ENCODE measurements around the gene RAB11FIP5.
A peak's percentile ranks its signal among the peaks of the same experiment; 100 is the strongest.

Gene RAB11FIP5

DNA sequence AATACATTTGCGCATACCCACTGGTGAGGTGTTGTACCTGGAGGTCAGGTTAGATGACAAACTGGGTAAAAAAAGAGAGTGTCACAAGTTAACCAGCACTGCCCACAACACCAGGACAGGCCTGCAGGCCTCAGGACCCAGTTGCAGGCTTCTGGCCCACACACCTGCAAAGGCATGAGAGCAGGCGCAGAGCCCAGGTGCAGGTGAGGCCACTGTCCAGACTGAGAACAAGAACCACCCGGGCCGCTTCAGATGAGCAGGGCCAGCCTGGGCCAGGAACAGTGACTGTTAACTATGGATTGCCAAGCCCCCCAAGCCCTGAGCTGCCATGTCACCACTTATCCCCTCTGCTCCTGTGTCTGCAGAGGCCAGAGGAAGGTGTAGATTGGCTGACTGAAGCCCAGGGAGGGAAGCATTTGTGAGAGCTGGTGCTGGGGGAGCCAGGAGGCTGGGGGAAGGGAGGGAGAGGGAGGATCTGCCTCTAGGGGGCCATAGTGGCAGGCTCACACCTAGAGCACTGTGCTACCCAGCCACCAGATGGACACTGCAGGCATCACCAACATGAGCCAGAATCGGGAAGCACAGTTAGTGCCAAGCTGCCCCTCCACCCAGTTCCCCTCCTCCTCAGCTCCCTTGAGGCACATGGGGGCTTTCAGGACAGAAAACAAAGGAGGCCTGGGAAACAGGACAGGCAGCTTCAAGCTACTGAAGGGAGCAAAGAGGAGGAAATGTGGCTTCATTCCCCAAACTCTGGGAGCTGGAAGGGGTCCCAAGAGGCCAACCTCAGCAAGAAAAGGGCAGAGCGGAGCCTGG is 76.6 kb downstream of the RAB11FIP5 start:
- TF ChIP-seq, protein P1, sequence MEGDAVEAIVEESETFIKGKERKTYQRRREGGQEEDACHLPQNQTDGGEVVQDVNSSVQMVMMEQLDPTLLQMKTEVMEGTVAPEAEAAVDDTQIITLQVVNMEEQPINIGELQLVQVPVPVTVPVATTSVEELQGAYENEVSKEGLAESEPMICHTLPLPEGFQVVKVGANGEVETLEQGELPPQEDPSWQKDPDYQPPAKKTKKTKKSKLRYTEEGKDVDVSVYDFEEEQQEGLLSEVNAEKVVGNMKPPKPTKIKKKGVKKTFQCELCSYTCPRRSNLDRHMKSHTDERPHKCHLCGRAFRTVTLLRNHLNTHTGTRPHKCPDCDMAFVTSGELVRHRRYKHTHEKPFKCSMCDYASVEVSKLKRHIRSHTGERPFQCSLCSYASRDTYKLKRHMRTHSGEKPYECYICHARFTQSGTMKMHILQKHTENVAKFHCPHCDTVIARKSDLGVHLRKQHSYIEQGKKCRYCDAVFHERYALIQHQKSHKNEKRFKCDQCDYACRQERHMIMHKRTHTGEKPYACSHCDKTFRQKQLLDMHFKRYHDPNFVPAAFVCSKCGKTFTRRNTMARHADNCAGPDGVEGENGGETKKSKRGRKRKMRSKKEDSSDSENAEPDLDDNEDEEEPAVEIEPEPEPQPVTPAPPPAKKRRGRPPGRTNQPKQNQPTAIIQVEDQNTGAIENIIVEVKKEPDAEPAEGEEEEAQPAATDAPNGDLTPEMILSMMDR (IDR thresholded peaks at IDR 0.05) = no peak
- Mint-ChIP-seq H3K4me1 (peaks cover 9% of the 10 kb centered on the region), H3K27me3 (ENCODE audit: low read depth, poor library complexity) (peaks cover 4% of the 10 kb centered on the region), H3K9me3 (no peaks in the 10 kb centered on the region), H3K36me3 (ENCODE audit: low read depth) (peaks cover 5% of the 10 kb centered on the region), H3K27ac (no peak overlapping the region), H3K4me3 (no peak overlapping the region)
- no peak for DNase-seq

DNA sequence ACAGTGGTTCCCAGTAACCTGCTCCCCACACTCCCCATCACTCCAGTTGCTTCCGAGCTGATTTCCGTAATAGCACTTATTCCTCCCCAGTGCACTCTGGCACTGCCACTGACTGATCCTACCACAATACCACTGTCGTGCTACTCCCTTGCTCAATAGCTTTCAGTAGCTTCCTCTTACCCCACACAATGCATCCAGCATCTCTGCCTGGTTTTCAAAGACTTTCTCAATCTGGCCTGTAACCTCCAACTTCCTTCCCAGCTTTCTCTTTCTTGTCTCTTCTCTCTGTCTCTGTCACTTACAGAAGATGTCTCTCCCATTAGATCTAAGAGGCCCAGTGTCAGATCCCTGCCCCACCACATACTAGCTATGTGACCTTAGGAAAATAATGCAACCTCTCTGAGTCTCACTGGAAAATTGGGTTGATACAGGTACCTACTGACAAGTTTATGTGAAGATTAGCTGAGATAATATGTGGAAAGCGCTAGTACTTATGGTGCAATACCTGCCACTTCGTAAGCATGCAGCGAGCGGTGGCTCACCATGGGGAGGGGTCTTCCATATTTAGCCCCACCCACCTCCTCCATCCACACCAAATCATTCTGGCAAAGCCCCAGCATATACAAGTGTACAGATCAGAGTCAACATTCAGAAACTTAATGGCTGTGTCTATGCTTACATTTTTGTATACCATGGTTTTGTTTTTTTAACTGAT is 77.9 kb downstream of the RAB11FIP5 start:
- peaks cover 6% of the 10 kb centered on the region for H3K27me3 Mint-ChIP-seq (ENCODE audit: low read depth, poor library complexity)
- no peak for DNase-seq
- H3K27ac Mint-ChIP-seq = peak overlapping the region; percentile 87
- TF ChIP-seq, protein P1 (IDR thresholded peaks at IDR 0.05) = no peak
- H3K4me3 Mint-ChIP-seq = no peak overlapping the region
- peaks cover 18% of the 10 kb centered on the region for H3K4me1 Mint-ChIP-seq
- no peaks in the 10 kb centered on the region for H3K9me3 Mint-ChIP-seq
- peaks cover 5% of the 10 kb centered on the region for H3K36me3 Mint-ChIP-seq (ENCODE audit: low read depth)

DNA sequence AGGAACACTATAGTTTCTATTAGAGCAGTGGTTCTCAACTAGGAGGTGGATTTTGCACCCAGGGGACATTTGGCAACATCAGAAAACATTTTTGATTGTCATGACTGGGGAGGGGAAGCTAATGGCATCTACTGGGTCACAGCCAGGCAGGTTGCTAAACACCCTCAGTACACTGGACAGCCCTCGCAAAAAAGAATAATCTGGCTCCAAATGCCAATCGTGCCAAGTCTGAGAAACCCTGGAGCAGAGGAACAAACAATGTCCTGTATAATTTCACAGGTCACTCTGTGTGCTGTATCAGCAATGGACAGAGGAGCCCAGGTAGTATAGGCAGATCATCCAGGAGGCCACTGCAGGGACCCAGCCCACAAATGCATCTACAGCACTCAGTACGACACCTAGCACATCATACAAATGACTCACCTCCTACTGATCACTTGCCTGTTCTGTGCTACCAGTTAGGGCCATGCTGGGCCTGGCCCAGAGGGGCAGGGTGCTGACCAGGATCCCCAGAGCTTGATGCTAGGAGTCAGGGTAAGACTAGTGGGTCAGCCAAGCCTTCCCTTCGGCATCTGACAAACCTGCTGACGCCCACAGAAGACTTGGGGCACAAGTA is 78.9 kb downstream of the RAB11FIP5 start:
- Mint-ChIP-seq H3K4me1 (peaks cover 24% of the 10 kb centered on the region), H3K27ac (no peak overlapping the region), H3K36me3 (ENCODE audit: low read depth) (no peaks in the 10 kb centered on the region), H3K4me3 (no peak overlapping the region), H3K27me3 (ENCODE audit: low read depth, poor library complexity) (peaks cover 3% of the 10 kb centered on the region), H3K9me3 (no peaks in the 10 kb centered on the region)
- TF ChIP-seq, protein P1 (IDR thresholded peaks at IDR 0.05) = no peak
- no peak for DNase-seq

DNA sequence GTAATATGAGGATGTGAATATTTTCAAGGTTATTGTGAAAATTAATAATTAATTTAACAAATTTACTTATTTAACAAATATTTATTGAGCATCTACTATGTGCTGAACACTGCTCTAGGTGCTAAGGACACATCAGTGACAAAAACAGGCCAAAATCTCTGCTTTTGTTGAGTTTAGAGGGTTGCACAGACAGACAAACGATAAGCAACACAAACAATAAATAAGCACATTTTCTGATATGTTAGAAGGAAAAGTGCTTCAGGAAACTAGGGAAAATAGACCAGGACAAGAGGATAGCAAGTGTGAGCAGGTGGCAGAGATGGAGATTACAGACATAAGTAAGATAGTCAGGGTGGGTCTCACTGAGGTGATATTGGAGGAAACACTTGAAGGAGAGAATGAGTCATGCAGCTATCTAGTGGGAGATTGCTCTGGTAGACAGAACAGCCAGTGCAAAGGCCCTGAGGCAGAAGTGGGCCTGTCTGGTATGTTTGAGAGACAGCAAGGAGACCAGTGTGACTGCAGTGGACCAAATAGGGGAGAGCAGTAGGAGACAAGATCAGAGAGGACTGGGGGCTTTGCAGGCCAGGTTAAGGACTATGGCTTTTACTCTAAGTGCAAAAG is 79.5 kb downstream of the RAB11FIP5 start:
- H3K27me3 Mint-ChIP-seq (ENCODE audit: low read depth, poor library complexity) = peaks cover 3% of the 10 kb centered on the region
- peaks cover 30% of the 10 kb centered on the region for H3K4me1 Mint-ChIP-seq
- no peak overlapping the region for H3K4me3 Mint-ChIP-seq
- no peaks in the 10 kb centered on the region for H3K36me3 Mint-ChIP-seq (ENCODE audit: low read depth)
- TF ChIP-seq, protein P1 (IDR thresholded peaks at IDR 0.05) = no peak
- DNase-seq = no peak
- no peak overlapping the region for H3K27ac Mint-ChIP-seq
- no peaks in the 10 kb centered on the region for H3K9me3 Mint-ChIP-seq

DNA sequence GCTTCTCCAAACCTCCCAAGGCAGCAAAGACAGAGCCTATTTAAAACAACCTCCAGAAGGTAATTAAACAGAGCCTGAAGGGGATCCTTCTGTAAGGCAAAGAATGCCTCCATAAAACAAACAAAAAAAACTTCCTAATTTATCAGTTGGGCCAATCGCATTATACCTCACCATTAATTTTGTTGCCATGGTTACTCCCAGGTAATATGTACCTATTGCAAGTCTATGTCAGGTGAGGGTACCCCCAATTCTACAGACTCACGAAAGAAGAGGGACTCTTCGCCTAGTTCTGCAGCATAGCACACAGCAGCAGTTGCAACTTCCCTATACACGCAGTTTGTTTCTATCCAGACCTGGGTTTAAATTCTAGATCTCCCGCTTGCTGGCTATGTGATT is 80.0 kb downstream of the RAB11FIP5 start:
- no peaks in the 10 kb centered on the region for H3K9me3 Mint-ChIP-seq
- H3K36me3 Mint-ChIP-seq (ENCODE audit: low read depth) = no peaks in the 10 kb centered on the region
- no peak overlapping the region for H3K27ac Mint-ChIP-seq
- DNase-seq = no peak
- H3K4me1 Mint-ChIP-seq = peaks cover 34% of the 10 kb centered on the region
- TF ChIP-seq, protein P1 (IDR thresholded peaks at IDR 0.05) = no peak
- H3K27me3 Mint-ChIP-seq (ENCODE audit: low read depth, poor library complexity) = peaks cover 3% of the 10 kb centered on the region
- H3K4me3 Mint-ChIP-seq = no peak overlapping the region
